ENCODE results near the gene LAX1.

Gene LAX1

GRCh38 chr1:203797948-203798655 is 33.1 kb downstream of the LAX1 start:
- DNase-seq (ENCODE audit: low read depth) = no peak
- no peak overlapping the region for H3K4me3 ChIP-seq (ENCODE audit: low read depth, low read length)

GRCh38 chr1:203799157-203799556 is 34.2 kb downstream of the LAX1 start:
- H3K4me3 ChIP-seq (ENCODE audit: low read depth, low read length) = no peak overlapping the region
- DNase-seq (ENCODE audit: low read depth) = no peak

DNA sequence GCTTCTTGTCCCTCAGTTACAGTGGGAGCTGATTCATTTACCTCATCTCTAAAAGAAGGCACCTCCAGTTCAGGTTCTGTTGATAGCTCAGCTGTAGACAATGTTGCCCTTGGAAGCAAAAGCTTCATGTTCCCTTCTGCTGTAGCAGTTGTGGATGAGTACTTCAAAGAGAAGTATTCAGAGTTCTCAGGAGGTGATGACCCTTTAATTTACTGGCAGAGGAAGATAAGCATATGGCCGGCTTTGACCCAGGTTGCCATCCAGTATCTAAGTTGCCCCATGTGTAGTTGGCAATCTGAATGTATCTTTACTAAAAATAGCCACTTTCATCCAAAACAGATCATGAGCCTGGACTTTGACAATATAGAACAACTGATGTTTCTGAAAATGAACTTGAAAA is 35.0 kb downstream of the LAX1 start:
- H3K4me3 ChIP-seq (ENCODE audit: low read depth, low read length) = no peak overlapping the region
- no peak for DNase-seq (ENCODE audit: low read depth)

DNA sequence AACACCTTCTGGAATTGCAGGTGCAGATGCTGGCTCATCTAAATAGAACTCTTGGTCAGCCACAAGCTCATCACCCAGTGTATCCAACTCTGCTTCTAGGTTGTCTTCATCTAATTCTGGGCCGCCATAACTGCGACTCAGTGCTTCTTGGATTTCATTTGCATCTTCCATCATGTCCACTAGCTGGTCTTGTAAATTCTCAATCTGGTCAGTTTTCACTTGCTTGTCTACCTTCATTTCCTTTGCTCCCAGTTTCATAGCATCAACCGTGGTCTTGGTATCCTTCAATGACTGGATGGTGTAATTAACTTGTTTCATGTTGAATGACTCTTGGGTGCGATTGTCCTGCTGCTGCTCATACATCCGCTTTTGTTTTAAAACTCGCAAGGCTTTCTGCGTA is 40.7 kb downstream of the LAX1 start:
- no peak overlapping the region for H3K4me3 ChIP-seq (ENCODE audit: low read depth, low read length)
- no peak for DNase-seq (ENCODE audit: low read depth)

DNA sequence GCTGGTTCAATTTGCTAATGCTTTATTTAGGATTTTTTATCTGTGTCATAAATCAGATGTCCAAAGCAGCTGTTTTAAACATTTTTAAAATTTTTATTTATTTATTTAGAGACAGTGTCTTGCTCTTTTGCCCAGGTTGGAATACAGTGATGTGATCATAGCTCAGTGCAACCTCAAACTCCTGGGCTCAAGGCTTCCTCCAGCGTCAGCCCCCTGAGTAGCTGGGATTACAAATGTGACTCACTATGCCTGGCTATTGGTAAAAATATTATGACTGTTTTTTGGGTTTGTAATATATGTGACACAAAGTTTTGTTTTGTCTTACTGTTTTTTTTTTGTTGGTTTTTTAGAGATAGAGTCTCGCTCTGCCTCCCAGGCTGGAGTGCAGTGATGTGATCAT is 42.2 kb downstream of the LAX1 start:
- H3K4me3 ChIP-seq (ENCODE audit: low read depth, low read length) = no peak overlapping the region
- DNase-seq (ENCODE audit: low read depth) = no peak

DNA sequence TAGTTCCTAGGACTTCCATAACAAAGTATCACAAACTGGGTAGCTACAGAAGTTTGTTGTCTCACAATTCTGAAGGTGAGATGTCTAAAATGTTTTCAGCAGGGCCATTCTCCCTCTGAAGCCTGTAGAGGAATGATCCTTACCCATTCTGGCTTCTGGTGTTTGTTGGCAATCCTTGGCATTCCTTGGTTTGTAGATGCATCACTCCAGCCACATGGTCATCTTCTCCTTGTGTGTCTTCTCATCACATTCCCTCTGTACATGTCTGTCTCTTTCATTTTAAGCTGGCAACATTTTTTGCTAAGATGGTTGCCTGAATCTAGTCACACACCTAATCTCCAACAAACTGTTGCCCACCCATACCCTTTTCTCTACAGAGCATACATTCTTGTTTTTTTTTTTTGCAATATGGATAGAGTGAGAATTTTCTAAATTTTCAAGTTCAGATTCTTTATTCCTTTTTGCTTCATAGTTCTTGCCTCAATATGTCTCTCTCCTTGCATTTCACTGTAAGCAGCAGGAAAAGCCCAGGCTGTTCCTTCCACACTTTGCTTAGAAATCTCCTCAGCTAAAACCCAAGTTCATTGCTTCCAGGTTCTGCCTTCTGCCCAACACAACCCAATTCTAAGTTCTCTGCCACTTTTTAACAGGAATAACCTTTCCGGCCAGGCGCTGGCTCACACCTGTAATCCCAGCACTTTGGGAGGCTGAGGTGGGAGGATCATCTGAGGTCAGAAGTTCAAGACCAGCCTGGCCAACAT is 48.8 kb downstream of the LAX1 start:
- no peak for DNase-seq (ENCODE audit: low read depth)
- no peak overlapping the region for H3K4me3 ChIP-seq (ENCODE audit: low read depth, low read length)

- no peak for DNase-seq (ENCODE audit: low read depth)
- H3K4me3 ChIP-seq (ENCODE audit: low read depth, low read length) = no peak overlapping the region
Measured at GRCh38 chr1:203818399-203818798, 53.4 kb downstream of the LAX1 start.

DNA sequence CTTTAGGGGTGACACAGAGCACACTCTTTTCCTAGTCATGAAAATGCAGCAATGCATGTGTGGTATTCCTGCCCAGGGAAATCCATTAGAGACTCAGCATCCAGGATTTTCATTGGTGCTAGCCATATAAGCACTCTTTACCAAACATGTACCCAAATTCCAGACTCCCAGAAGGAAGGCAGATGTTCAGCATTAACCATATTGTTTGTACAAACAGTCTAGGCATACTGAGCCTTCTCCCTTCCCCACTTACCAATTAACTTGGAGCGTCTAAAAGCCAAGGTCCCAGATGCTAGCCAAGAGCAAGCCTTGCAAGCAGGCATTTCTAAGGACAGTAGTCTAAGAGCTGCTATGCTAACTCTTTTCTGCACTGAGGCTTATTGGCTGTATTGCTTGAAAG is 58.3 kb downstream of the LAX1 start:
- no peak overlapping the region for H3K4me3 ChIP-seq (ENCODE audit: low read depth, low read length)
- no peak for DNase-seq (ENCODE audit: low read depth)
